GM23338 (cell line): ENCODE results near the gene CANX. TPM values are rescaled to one million over a fixed set of nuclear protein-coding genes. Genes with fewer than 3 reads are reported as not detected.
"Not testable (repeated sequence)": the region's sequence is repeated elsewhere in the genome, so short reads cannot be mapped to it uniquely, and the experiment has no call there.

ENCODE experiments used
- ATAC-seq: fragments of 200-7000 bp; cut with Tn5 transposase; 3 replicates; pipeline ENCODE4 v1.9.1; 2020
- DNase-seq: peaks from one replicate; pipeline ENCODE4 v3.0.0-alpha.2; 2015; ENCODE audit warnings: low spot score
- H2AFZ ChIP-seq: fragments of 200-600 bp; sonication (generic); 2 replicates; pipeline ENCODE4 v1.8.0; 2016; ENCODE audit warnings: antibody characterized with exemption, mild to moderate bottlenecking, moderate library complexity
- H3F3A ChIP-seq: fragments of 200-600 bp; sonication (generic); replicated peaks from 2 replicates; pipeline ENCODE4 v1.8.0; 2017; ENCODE audit warnings: antibody characterized with exemption, mixed run types, low read depth
- H3K27ac ChIP-seq: fragments of 200-600 bp; sonication (generic); 2 replicates; pipeline ENCODE4 v1.6.1; 2016; ENCODE audit warnings: low read depth
- H3K27me3 ChIP-seq: fragments of 200-600 bp; sonication (generic); 2 replicates; pipeline ENCODE4 v1.8.0; 2016; ENCODE audit warnings: mild to moderate bottlenecking, mixed run types, moderate library complexity; ENCODE audit not compliant: insufficient read depth
- H3K36me3 ChIP-seq: fragments of 200-600 bp; sonication (generic); 2 replicates; pipeline ENCODE4 v1.8.0; 2016; ENCODE audit warnings: mild to moderate bottlenecking; ENCODE audit not compliant: insufficient read depth
- H3K4me1 ChIP-seq: fragments of 200-600 bp; sonication (generic); 2 replicates; pipeline ENCODE4 v1.8.0; 2016; ENCODE audit warnings: mild to moderate bottlenecking, moderate library complexity; ENCODE audit not compliant: insufficient read depth
- H3K4me2 ChIP-seq: fragments of 200-600 bp; sonication (generic); 2 replicates; pipeline ENCODE4 v1.7.1; 2017; ENCODE audit warnings: mixed run types
- H3K4me3 ChIP-seq: fragments of 200-600 bp; sonication (generic); 2 replicates; pipeline ENCODE4 v1.6.1; 2016; ENCODE audit warnings: mixed run types
- H3K79me2 ChIP-seq: fragments of 200-600 bp; sonication (generic); replicated peaks from 2 replicates; pipeline ENCODE4 v1.8.0; 2017; ENCODE audit warnings: mild to moderate bottlenecking; ENCODE audit not compliant: insufficient read depth
- H3K9me2 ChIP-seq: fragments of 200-600 bp; sonication (generic); 2 replicates; pipeline ENCODE4 v1.8.0; 2017; ENCODE audit not compliant: insufficient read depth
- H4K20me1 ChIP-seq: fragments of 200-600 bp; sonication (generic); replicated peaks from 2 replicates; pipeline ENCODE4 v1.8.0; 2017; ENCODE audit warnings: mild to moderate bottlenecking; ENCODE audit not compliant: insufficient read depth
- H3K27ac Mint-ChIP-seq: 2 replicates; pipeline ENCODE4 v1.8.0; 2020; ENCODE audit warnings: inconsistent platforms, mild to moderate bottlenecking, moderate library complexity, mixed read lengths
- H3K27me3 Mint-ChIP-seq: 3 replicates; pipeline ENCODE4 v1.8.0; 2022; ENCODE audit warnings: low read depth, mild to moderate bottlenecking, moderate library complexity, mixed read lengths, inconsistent platforms; ENCODE audit not compliant: insufficient read depth, poor library complexity
- H3K36me3 Mint-ChIP-seq: 3 replicates; pipeline ENCODE4 v1.8.0; 2021; ENCODE audit warnings: low read depth, mild to moderate bottlenecking, inconsistent platforms, moderate library complexity, mixed read lengths
- H3K4me1 Mint-ChIP-seq: 3 replicates; pipeline ENCODE4 v1.8.0; 2020; ENCODE audit warnings: mild to moderate bottlenecking, inconsistent platforms, mixed read lengths
- H3K4me3 Mint-ChIP-seq: 3 replicates; pipeline ENCODE4 v1.8.0; 2021; ENCODE audit warnings: moderate library complexity, mild to moderate bottlenecking, inconsistent platforms, mixed read lengths
- H3K9me3 Mint-ChIP-seq: 3 replicates; pipeline ENCODE4 v1.8.0; 2020; ENCODE audit warnings: moderate library complexity, mild to moderate bottlenecking, inconsistent platforms, mixed read lengths
- EZH2phosphoT487 ChIP-seq: fragments of 200-600 bp; sonication (generic); IDR thresholded peaks from one replicate; pipeline ENCODE4 v1.8.1; 2018; ENCODE audit warnings: antibody characterized with exemption; ENCODE audit not compliant: unreplicated experiment
- POLR2AphosphoS5 ChIP-seq: IDR thresholded peaks from 2 replicates; pipeline ENCODE4 v1.6.1; 2016; ENCODE audit warnings: antibody characterized with exemption, low read depth
- long read RNA-seq: library from polyadenylated mRNA; unstranded; transcript quantifications from one replicate; pipeline ENCODE4 v2.0.0, GENCODE V29; 2020; ENCODE audit not compliant: unreplicated experiment
- polyA plus RNA-seq: library from polyadenylated mRNA; unstranded; fragments of >200 nt; fragmentation: Nextera tagmentation; extraction: Ambion mirVana; gene quantifications from 2 replicates; pipeline ENCODE4 v1.2.1, GENCODE V29; 2016
- total RNA-seq: library from RNA; depleted of rRNA; stranded (reverse); fragments of >200 nt; shearing (Covaris generic); gene quantifications from 2 replicates; pipeline ENCODE4 v1.2.3, GENCODE V29; 2014; rRNA removed
- TF ChIP-seq, protein P1 (sequence below): IDR thresholded peaks from 2 replicates; pipeline ENCODE4 v1.6.1; 2016; ENCODE audit warnings: antibody characterized with exemption

Gene CANX
- total RNA-seq (440 and 530 TPM in 2 replicates), polyA plus RNA-seq (163 and 177 TPM in 2 replicates)
- long read RNA-seq, full-length matches to known transcripts: 34 of 66 reads
- long read RNA-seq, partial matches to known transcripts: 16 of 66 reads
- long read RNA-seq, other reads (novel, unspliced or antisense): 16 of 66 reads

GRCh38 chr5:179698935-179699615 lies at the start of gene CANX:
Gene CANX, plus strand, starts transcription at chr5:179698967. Its CDS starts 6,715 bp downstream, at chr5:179705682.
- TF ChIP-seq, protein P1, sequence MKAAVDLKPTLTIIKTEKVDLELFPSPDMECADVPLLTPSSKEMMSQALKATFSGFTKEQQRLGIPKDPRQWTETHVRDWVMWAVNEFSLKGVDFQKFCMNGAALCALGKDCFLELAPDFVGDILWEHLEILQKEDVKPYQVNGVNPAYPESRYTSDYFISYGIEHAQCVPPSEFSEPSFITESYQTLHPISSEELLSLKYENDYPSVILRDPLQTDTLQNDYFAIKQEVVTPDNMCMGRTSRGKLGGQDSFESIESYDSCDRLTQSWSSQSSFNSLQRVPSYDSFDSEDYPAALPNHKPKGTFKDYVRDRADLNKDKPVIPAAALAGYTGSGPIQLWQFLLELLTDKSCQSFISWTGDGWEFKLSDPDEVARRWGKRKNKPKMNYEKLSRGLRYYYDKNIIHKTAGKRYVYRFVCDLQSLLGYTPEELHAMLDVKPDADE: no peak
- TF ChIP-seq EZH2phosphoT487 (no peak), POLR2AphosphoS5 (peak; percentile 93)
- H3K27me3 Mint-ChIP-seq: peaks cover 20% of the 10 kb centered on the region
- H3F3A ChIP-seq: peaks cover 4% of the 10 kb centered on the region; the same call in 1 of the 2 replicates

DNA sequence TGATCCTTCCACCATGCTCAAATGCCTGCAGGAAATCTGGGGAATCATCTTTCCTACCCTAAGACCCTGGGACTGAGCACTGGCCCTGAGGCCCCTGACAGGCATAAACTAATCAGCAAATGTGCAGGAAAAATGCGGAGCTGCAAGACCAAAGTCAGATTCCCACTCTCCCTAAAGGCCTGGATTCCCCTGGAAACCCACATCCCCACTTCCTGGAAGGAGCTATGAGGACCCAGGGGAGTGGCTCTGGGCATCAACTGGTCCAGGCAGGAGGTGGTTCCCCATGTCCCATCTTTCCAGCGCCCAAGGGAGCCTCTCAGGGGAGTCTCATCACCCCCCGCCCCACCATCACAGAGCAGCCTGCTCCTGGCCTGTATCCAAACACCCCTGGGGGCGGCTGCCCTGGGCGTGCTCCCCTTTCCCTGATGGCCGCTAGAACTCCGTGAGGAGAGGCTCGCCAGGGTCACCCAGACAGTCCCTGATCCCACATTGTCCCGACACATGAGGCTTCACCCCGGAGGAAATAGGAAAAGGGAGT lies 49.5 kb upstream of the CANX start:
- peaks cover 18% of the 10 kb centered on the region for H3K9me3 Mint-ChIP-seq
- not testable (repeated sequence) for DNase-seq, H3K4me1 Mint-ChIP-seq, H3F3A ChIP-seq, H3K9me2 ChIP-seq, H3K4me3 ChIP-seq, H3K36me3 ChIP-seq, H3K4me2 ChIP-seq, H3K36me3 Mint-ChIP-seq, H3K27ac ChIP-seq, H3K4me3 Mint-ChIP-seq, ATAC-seq, H3K27ac Mint-ChIP-seq, H3K4me1 ChIP-seq, H2AFZ ChIP-seq, H3K79me2 ChIP-seq, H4K20me1 ChIP-seq, H3K27me3 Mint-ChIP-seq, H3K27me3 ChIP-seq

More at GRCh38 chr5:179698935-179699615, at the start of gene CANX:
- ATAC-seq: peak; percentile 10; the same call in 2 of the 3 replicates
- no peaks in the 10 kb centered on the region; the same call in 2 of the 3 replicates for H3K9me3 Mint-ChIP-seq
- Histone ChIP-seq H2AFZ (peak within 1 kb of the TSS; percentile 19; the same call in 1 of the 2 replicates), H3K36me3 (peaks cover 5% of the 10 kb centered on the region; the same call in 1 of the 2 replicates), H3K27ac (peak within 1 kb of the TSS; percentile 96), H3K4me1 (peaks cover 23% of the 10 kb centered on the region), H3K4me3 (peak within 1 kb of the TSS; percentile 100), H3K27me3 (no peaks in the 10 kb centered on the region; the same call in 1 of the 2 replicates), H4K20me1 (peaks cover 37% of the 10 kb centered on the region), H3K4me2 (peak within 1 kb of the TSS; percentile 90), H3K9me2 (no peaks in the 10 kb centered on the region), H3K79me2 (peaks cover 53% of the 10 kb centered on the region)
- DNase-seq: peak; percentile 36
- H3K27ac Mint-ChIP-seq: peak within 1 kb of the TSS; percentile 100
- H3K4me3 Mint-ChIP-seq: peak within 1 kb of the TSS; percentile 99
- H3K4me1 Mint-ChIP-seq: peaks cover 20% of the 10 kb centered on the region
- H3K36me3 Mint-ChIP-seq: peaks cover 42% of the 10 kb centered on the region

DNA sequence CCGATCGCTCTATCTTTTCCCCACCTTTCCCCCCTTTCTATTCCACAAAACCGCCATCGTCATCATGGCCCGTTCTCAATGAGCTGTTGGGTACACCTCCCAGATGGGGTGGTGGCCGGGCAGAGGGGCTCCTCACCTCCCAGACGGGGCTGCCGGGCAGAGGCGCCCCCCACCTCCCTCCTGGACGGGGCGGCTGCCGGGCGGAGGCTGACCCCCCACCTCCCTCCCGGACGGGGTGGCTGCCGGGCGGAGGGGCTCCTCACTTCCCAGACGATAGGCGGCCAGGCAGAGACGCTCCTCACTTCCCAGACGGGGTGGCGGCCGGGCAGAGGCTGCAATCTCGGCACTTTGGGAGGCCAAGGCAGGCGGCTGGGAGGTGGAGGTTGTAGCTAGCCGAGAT lies 48.5 kb upstream of the CANX start:
- not testable (repeated sequence) for H3K4me3 ChIP-seq, H3K4me3 Mint-ChIP-seq, H2AFZ ChIP-seq, H3K4me1 Mint-ChIP-seq, H3F3A ChIP-seq, H3K27ac Mint-ChIP-seq, H3K36me3 ChIP-seq, H3K36me3 Mint-ChIP-seq, H3K9me2 ChIP-seq, ATAC-seq, H3K79me2 ChIP-seq, H3K4me2 ChIP-seq, H3K27me3 Mint-ChIP-seq, DNase-seq, H3K4me1 ChIP-seq, H3K27me3 ChIP-seq, H3K27ac ChIP-seq, H4K20me1 ChIP-seq
- peaks cover 18% of the 10 kb centered on the region for H3K9me3 Mint-ChIP-seq

DNA sequence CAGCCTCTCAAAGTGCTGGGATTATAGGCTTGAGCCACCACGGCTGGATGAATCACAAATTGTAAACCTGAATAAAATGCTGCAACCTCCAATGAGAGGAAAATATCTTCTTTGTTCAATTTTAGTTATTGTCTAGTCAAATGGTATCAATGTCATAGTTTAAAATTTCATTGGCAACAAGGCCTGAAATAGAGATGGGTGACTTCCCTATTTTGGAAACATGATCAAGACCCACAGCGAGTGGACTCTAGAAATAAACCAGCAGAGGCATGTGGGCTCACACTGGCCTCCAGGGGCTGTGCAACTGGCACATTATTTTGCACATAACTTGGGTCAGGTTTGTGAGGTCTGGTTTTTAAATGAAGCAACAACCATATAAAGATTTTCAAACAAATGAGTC lies 45.6 kb upstream of the CANX start:
- H3K36me3 Mint-ChIP-seq, H3K9me2 ChIP-seq: not testable (repeated sequence)

GRCh38 chr5:179657302-179658178 lies 41.2 kb upstream of the CANX start:
- not testable (repeated sequence) for H3K4me3 ChIP-seq, H3K27me3 ChIP-seq, H3K4me2 ChIP-seq, H3K36me3 Mint-ChIP-seq, H3K27ac ChIP-seq, H3K27me3 Mint-ChIP-seq, H3K36me3 ChIP-seq, H3K27ac Mint-ChIP-seq, H3K4me1 Mint-ChIP-seq, H3K9me2 ChIP-seq, H3K9me3 Mint-ChIP-seq, H3F3A ChIP-seq, H3K4me1 ChIP-seq, H4K20me1 ChIP-seq, DNase-seq, H3K79me2 ChIP-seq, H2AFZ ChIP-seq, H3K4me3 Mint-ChIP-seq
- ATAC-seq: peak; percentile 94

More for the DNA sequence above, 45.6 kb upstream of the CANX start:
- peaks cover 13% of the 10 kb centered on the region for H3K9me3 Mint-ChIP-seq
- not testable (repeated sequence) for H3K4me1 Mint-ChIP-seq, H3K27me3 Mint-ChIP-seq, H3F3A ChIP-seq, H3K4me3 Mint-ChIP-seq, H4K20me1 ChIP-seq, H3K4me1 ChIP-seq, H3K36me3 ChIP-seq, ATAC-seq, H3K27me3 ChIP-seq, DNase-seq, H3K4me2 ChIP-seq, H3K4me3 ChIP-seq, H3K27ac ChIP-seq, H3K79me2 ChIP-seq, H2AFZ ChIP-seq, H3K27ac Mint-ChIP-seq
